Activated CD8-positive, alpha-beta memory T cell treated with anti-CD3 and anti-CD28 coated beads, Interleukin-2, amount 10 ng/mL, durations not matched to agents 7 days and 5 days (primary cell): ENCODE data around the gene PDZD4. TPM values are rescaled to one million over a fixed set of nuclear protein-coding genes. Genes with fewer than 3 reads are reported as not detected.

Experiments
- ATAC-seq: fragments of 150-1000 bp; cut with Tn5 transposase; one replicate; pipeline ENCODE4 v1.10.0; 2021; ENCODE audit warnings: moderate library complexity
- CTCF ChIA-PET: fragments of 350-600 bp; sonication (Branson Sonifier 250); formaldehyde crosslinking; loops from one replicate; lab custom pipeline; 2021; ENCODE audit warnings: antibody characterized with exemption; lab: Charles Lee
- DNase-seq: peaks from one replicate; pipeline ENCODE4 v3.0.0-alpha.2; 2020
- H3K27ac Mint-ChIP-seq: one replicate; pipeline ENCODE4 v1.8.0; 2021; ENCODE audit warnings: mild to moderate bottlenecking, mixed read lengths
- H3K27me3 Mint-ChIP-seq: one replicate; pipeline ENCODE4 v1.8.0; 2021; ENCODE audit warnings: mixed read lengths
- H3K36me3 Mint-ChIP-seq: one replicate; pipeline ENCODE4 v1.8.0; 2021; ENCODE audit warnings: mild to moderate bottlenecking, mixed read lengths
- H3K4me1 Mint-ChIP-seq: one replicate; pipeline ENCODE4 v1.8.0; 2021; ENCODE audit warnings: mixed read lengths
- H3K4me3 Mint-ChIP-seq: one replicate; pipeline ENCODE4 v1.8.0; 2021; ENCODE audit warnings: mild to moderate bottlenecking, moderate library complexity, mixed read lengths
- H3K9me3 Mint-ChIP-seq: one replicate; pipeline ENCODE4 v1.8.0; 2022; ENCODE audit warnings: low read depth, mixed read lengths
- total RNA-seq, 2 experiments: library from RNA; stranded (reverse); gene quantifications; one replicate each; pipeline ENCODE4 v1.2.3, GENCODE V29; 2021

The PDZD4 gene
- total RNA-seq, 2 experiments from 2014 or later, result 0.07 to 0.12 TPM

DNA sequence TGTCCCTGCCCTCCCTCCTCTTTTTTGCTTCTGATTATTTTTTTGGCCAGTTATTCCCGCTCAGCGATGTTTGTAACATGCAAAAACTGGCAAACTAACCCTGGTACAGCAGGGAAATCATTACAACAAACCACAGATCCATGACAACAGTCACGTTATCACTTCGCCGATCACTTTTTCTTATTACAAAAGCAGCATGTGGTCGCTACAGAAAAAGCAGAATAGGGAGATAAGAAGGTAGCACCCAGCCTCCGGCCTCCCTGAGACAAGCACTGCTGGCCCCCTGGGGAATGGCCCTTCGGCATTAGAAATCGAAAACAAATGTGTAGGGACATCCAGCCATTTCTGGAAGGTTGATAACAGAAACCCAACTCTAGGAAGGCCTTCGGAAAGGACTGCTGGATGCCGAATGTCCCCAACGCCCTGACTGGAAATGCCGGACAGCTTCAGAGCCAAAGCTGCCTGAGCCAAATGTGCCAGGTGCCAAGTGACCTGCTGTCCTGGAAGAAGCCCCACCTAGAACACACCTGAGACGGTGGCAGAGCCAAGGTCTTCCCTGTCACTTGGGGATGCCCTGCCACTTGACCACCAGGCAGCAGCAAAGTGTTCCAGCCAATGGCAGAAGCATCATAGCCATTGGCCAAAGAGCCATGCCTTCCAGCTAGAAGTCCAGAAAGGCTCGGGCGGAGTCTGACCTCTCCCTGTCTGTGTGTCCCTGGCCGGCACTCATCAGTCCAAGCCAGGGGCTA lies 39.1 kb downstream of the PDZD4 start:
- no peak overlapping the region for H3K27ac Mint-ChIP-seq
- CTCF ChIA-PET, result no interaction called here
- ATAC-seq (no peak), DNase-seq (no peak)
- H3K4me1 Mint-ChIP-seq, result peaks cover 11% of the 10 kb centered on the region
- no peaks in the 10 kb centered on the region for H3K9me3 Mint-ChIP-seq
- H3K36me3 Mint-ChIP-seq, result peaks cover 3% of the 10 kb centered on the region
- H3K4me3 Mint-ChIP-seq, result no peak overlapping the region
- no peaks in the 10 kb centered on the region for H3K27me3 Mint-ChIP-seq

DNA sequence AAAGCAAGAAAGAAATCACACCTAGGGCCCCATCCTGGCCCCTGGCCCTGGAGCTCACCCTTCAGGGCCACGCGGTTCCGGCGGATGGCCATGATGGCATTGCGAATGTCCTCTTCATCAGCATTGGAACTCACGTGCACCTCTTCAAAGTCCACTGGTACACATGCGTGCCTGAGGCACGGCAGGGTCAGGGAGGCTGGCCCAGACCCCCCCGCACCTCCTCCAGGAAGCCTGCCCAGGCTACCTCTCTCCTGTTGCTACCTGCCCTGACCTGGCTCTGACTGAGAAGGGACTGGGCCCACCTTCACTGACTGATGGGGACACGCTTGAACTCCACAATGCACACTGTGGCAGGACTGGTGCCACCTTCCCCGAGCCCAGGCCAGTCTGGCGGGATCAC lies 40.7 kb downstream of the PDZD4 start:
- Mint-ChIP-seq H3K4me3 (no peak overlapping the region), H3K27ac (no peak overlapping the region), H3K4me1 (peaks cover 6% of the 10 kb centered on the region), H3K36me3 (peaks cover 3% of the 10 kb centered on the region), H3K9me3 (no peaks in the 10 kb centered on the region), H3K27me3 (no peaks in the 10 kb centered on the region)
- DNase-seq, result no peak
- CTCF ChIA-PET, result no interaction called here
- no peak for ATAC-seq

DNA sequence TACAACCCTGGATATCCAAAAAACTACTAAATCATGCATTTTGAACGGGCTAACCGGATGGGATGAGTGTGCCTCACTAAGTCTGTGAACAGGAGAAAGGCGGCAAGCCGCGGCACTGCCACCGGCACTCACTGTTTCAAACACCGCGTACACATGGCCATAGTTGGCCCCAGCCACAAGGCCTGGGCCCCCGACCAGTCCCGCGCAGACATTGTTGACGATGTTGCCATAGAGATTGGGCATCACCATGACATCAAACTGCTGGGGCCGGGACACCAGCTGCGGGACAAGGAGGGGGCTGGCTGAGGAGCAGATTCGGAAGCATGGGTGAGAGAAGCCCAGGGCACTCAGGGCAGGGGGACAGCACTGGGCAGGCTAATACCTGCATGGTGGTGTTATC lies 43.7 kb downstream of the PDZD4 start:
- no peak for ATAC-seq
- Mint-ChIP-seq H3K4me3 (no peak overlapping the region), H3K27me3 (no peaks in the 10 kb centered on the region), H3K9me3 (no peaks in the 10 kb centered on the region), H3K4me1 (no peaks in the 10 kb centered on the region), H3K36me3 (peaks cover 2% of the 10 kb centered on the region), H3K27ac (no peak overlapping the region)
- CTCF ChIA-PET, result no interaction called here
- no peak for DNase-seq

DNA sequence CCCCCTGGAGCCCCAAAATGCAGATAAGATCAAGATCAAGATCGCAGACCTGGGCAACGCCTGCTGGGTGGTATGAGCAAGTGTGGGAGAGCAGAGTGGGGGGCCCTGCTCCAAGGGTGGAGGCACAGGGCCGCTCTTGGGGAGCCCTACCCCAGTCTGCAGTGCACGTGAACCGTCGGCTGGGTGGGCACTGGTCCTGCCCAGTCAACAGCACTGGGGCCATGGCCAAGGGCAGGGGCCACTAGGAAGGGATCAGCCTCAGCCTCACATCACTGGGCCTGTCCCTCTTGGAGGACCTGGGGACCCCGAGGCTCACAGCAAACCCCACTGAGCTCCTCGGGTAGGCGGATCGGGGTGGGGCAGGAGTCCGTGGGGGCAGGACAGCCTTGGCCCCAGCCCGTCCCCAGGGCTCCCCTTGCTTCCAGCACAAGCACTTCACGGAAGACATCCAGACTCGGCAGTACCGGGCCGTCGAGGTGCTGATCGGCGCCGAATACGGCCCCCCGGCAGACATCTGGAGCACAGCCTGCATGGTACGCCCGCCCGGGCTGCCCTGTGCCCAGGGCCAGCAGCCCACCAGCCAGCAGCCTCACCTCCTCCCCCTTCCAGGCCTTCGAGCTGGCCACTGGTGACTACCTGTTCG lies 45.9 kb downstream of the PDZD4 start:
- Mint-ChIP-seq H3K27me3 (peaks cover 8% of the 10 kb centered on the region), H3K9me3 (no peaks in the 10 kb centered on the region), H3K36me3 (peaks cover 2% of the 10 kb centered on the region), H3K4me1 (no peaks in the 10 kb centered on the region), H3K27ac (no peak overlapping the region), H3K4me3 (no peak overlapping the region)
- DNase-seq (no peak), ATAC-seq (no peak)
- CTCF ChIA-PET, result no interaction called here

DNA sequence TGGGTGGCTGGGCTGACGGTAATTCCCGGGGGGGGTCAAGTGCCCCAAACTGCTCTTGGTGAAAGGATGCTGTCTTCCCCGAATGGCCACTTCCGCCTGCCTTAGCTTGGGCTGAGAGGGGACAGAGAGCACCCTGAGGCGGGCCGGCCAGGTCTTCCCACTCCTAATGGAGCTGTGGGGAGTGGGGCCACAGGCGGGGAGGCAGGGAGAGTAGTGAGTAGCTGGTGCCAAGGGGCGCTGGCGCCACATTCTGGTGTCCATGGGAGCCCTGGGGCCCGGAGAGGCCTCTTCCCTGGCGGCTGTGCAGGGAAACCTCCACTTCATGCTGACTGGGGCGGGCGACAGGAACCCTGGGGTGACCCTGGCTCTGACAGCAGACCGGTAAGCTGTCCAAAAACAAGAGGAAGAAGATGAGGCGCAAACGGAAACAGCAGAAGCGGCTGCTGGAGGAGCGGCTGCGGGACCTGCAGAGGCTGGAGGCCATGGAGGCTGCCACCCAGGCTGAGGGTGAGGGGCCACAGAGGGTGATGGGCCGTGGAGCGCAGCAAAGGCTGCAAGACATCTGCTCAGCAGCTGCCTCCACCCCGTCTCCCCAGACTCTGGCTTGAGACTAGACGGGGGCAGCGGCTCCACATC lies 46.8 kb downstream of the PDZD4 start:
- H3K27ac Mint-ChIP-seq, result no peak overlapping the region
- DNase-seq (no peak), ATAC-seq (no peak)
- CTCF ChIA-PET, result no interaction called here
- H3K9me3 Mint-ChIP-seq, result no peaks in the 10 kb centered on the region
- peaks cover 8% of the 10 kb centered on the region for H3K27me3 Mint-ChIP-seq
- H3K4me1 Mint-ChIP-seq, result no peaks in the 10 kb centered on the region
- H3K4me3 Mint-ChIP-seq, result no peak overlapping the region
- peaks cover 2% of the 10 kb centered on the region for H3K36me3 Mint-ChIP-seq

DNA sequence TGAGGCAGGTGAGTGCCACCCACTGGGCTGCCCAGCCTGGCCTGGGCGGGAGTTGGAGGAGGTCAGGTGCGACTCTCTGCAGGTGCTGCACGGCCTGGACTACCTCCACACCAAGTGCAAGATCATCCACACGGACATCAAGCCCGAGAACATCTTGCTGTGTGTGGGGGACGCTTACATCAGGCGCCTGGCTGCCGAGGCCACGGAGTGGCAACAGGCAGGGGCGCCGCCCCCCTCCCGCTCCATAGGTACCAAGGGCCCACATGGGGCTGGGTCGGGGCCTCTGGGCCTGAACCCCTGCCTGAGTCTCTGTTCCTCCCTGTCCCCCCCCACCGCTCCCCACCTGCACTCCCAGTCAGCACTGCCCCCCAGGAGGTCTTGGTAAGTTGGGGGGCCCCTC lies 47.5 kb downstream of the PDZD4 start:
- Mint-ChIP-seq H3K36me3 (peaks cover 2% of the 10 kb centered on the region), H3K27me3 (peaks cover 8% of the 10 kb centered on the region), H3K4me1 (no peaks in the 10 kb centered on the region)

DNA sequence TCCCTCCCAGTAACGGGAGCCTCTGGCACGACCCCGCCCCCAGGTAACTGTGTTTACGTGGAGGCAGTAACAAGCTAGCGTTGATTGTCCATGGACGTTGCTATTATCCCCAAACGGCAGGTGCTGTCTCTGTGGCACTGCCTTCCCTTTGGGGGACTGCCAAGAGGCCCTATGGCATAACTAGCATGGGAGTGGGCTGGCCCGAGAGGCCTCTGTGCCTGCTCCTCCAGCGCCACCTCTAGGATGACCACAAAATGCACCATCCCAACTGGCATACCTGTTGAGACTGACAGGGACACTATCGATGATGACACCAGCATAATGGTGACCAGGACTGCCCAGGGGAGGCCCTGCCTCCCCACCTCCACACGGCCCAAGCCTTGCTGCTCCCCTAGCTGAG lies 48.0 kb downstream of the PDZD4 start:
- no peak for DNase-seq
- Mint-ChIP-seq H3K9me3 (no peaks in the 10 kb centered on the region), H3K27me3 (peaks cover 8% of the 10 kb centered on the region), H3K27ac (no peak overlapping the region), H3K4me3 (no peak overlapping the region), H3K4me1 (no peaks in the 10 kb centered on the region), H3K36me3 (peaks cover 2% of the 10 kb centered on the region)
- CTCF ChIA-PET, result no interaction called here
- no peak for ATAC-seq

More for the DNA sequence above, 47.5 kb downstream of the PDZD4 start:
- H3K4me3 Mint-ChIP-seq, result no peak overlapping the region
- no peak for DNase-seq
- H3K27ac Mint-ChIP-seq, result no peak overlapping the region
- no peak for ATAC-seq
- CTCF ChIA-PET, result no interaction called here
- no peaks in the 10 kb centered on the region for H3K9me3 Mint-ChIP-seq

DNA sequence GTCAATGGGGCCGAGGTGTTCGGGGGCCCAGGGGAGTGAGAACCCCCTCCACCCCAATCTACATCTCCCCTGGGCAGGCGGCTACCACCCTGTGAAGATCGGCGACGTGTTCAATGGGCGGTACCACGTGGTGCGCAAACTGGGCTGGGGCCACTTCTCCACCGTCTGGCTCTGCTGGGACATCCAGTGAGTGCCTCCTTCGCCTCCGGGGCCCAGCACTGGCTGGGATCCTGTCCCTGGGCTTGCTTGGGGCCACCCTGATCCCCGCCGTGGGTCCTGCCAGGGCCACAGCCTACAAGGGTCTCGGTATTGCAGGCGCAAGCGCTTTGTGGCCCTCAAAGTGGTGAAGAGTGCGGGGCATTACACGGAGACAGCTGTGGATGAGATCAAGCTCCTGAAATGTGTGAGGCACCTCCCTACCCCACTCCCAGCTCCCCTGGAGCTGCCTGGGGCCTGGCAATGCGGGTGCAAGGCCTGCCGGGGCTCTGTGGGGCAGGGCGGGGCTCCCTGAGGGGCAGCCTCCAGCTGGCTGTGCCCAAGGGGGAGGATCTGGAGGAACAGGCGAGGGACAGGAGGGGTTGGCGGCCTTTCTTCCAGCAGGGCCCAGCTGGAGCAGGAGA lies 48.8 kb downstream of the PDZD4 start:
- H3K36me3 Mint-ChIP-seq, result peaks cover 2% of the 10 kb centered on the region
- peaks cover 8% of the 10 kb centered on the region for H3K27me3 Mint-ChIP-seq
- DNase-seq, result no peak
- no peaks in the 10 kb centered on the region for H3K4me1 Mint-ChIP-seq
- H3K4me3 Mint-ChIP-seq, result no peak overlapping the region
- no peak for ATAC-seq
- H3K9me3 Mint-ChIP-seq, result no peaks in the 10 kb centered on the region
- no peak overlapping the region for H3K27ac Mint-ChIP-seq
- CTCF ChIA-PET, result interaction anchor here (0.9 kb wide), 1 partner anchor 18 kb away, joined by 3 read pairs; no protein-coding TSS in a partner anchor

DNA sequence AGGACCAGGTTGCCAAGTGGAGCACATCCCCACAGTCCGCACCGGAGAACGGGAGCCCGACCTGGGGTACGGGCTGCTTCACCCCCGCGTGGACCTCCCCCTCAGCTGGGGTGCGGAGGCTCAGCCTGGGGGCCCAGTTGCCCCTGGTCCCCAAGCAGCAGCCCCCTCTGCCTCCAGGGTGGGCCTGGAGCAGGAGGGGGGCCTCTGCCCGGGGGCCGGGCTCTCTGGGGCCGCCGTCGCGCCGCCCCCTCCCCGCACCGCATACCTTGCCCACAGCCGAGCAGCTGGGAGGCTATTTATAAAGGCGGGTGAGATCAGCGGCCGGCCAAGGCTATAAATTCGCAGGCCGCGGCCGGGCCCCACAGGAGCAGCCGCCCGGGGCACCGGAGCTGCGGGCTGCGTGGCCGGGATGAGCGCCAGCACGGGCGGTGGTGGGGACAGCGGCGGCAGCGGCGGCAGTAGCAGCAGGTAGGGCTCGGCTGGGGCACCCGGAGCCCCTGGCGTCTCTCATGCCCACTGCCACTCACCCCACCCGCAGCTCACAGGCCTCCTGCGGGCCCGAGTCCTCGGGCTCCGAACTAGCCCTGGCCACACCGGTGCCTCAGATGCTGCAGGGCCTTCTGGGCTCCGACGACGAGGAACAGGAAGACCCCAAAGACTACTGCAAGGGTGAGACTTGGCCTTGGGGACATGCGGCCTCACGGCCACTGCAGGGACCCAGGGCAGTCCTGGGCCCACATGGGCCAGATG lies 49.5 kb downstream of the PDZD4 start, which contains the start of gene SRPK3:
TSS of gene SRPK3 (plus strand) at position 364 of the 750 bp plus-strand sequence. CDS start at position 410, 46 bp downstream.
- Mint-ChIP-seq H3K9me3 (no peaks in the 10 kb centered on the region), H3K4me3 (no peak within 1 kb of the TSS), H3K27me3 (peaks cover 8% of the 10 kb centered on the region), H3K4me1 (no peaks in the 10 kb centered on the region), H3K27ac (no peak within 1 kb of the TSS), H3K36me3 (peaks cover 2% of the 10 kb centered on the region)
- CTCF ChIA-PET, result interaction anchor here (0.9 kb wide), 1 partner anchor 17 kb away, joined by 3 read pairs; no protein-coding TSS in a partner anchor
- DNase-seq (no peak), ATAC-seq (no peak)

DNA sequence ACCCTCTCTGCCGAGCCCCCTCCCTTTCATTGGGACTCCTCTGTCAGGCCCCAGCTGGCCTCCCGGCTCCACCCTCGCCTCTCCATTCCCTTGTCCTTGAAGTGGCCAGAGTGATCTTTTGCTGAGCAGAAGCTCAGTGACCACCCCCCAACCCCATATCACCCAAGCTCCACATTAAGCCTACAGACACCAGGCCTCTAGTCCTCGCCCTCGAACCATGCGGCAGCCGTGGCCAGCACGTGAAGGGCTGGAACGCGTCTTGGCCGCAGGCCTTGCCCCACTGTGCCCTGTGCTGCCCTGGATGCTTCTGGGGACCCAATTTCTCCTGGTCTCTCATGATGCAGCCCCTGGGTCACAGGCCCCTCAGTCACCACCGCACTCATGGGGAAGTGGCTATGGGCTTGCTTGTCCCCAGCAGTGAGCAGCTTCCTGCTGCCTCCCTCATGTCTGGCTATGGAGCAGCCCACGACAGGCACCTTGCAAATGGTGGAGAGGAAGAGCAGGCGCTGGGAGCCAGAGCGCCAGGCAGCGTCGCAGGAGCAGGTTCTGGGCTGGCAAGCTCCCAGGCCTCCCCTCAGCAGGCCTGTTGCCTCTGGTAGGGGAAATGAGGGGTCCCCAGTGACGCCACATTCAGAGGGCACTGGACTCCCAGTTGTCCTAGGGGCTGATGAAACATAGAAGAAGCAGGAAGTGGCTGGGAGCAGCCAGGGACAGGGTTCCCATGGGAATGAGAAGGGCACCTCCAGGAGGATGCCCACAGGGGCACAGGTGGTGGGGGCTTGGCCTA lies 50.3 kb downstream of the PDZD4 start:
- no peaks in the 10 kb centered on the region for H3K4me1 Mint-ChIP-seq

DNA sequence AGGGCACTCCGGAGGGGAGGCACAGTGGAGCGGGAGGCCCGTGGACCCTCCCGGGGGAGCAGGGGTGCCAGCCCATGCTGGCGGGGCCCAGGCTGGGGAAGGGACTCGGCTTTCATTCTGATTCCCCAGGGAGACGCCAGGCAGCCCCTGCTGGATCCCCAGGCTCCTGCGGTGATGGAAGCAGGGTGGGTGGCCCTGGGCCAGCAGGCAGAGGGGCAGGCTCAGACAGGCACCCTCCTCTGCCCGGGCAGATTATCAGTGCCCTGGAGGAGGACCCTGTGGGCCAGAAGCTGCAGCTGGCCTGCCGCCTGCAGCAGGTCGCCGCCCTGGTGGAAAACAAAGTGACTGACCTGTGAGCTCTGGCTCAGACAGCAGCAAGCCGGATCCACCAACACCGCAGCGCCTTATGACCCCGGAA lies 51.7 kb downstream of the PDZD4 start:
- Mint-ChIP-seq H3K9me3 (no peaks in the 10 kb centered on the region), H3K4me1 (no peaks in the 10 kb centered on the region), H3K36me3 (no peaks in the 10 kb centered on the region), H3K4me3 (no peak overlapping the region), H3K27ac (no peak overlapping the region), H3K27me3 (peaks cover 8% of the 10 kb centered on the region)
- ATAC-seq (no peak), DNase-seq (no peak)
- CTCF ChIA-PET, result interaction anchor here (2.2 kb wide), 1 partner anchor 16 kb away, joined by 9 read pairs; the partner anchor contains the start of genes IDH3G and SSR4

More for the DNA sequence above, 50.3 kb downstream of the PDZD4 start:
- no peaks in the 10 kb centered on the region for H3K36me3 Mint-ChIP-seq
- no peaks in the 10 kb centered on the region for H3K9me3 Mint-ChIP-seq
- DNase-seq, result no peak
- ATAC-seq, result no peak
- H3K27me3 Mint-ChIP-seq, result peaks cover 8% of the 10 kb centered on the region
- H3K27ac Mint-ChIP-seq, result no peak overlapping the region
- H3K4me3 Mint-ChIP-seq, result no peak overlapping the region
- CTCF ChIA-PET, result interaction anchor here (0.6 kb wide), 1 partner anchor 225 kb away, joined by 3 read pairs; no protein-coding TSS in a partner anchor

DNA sequence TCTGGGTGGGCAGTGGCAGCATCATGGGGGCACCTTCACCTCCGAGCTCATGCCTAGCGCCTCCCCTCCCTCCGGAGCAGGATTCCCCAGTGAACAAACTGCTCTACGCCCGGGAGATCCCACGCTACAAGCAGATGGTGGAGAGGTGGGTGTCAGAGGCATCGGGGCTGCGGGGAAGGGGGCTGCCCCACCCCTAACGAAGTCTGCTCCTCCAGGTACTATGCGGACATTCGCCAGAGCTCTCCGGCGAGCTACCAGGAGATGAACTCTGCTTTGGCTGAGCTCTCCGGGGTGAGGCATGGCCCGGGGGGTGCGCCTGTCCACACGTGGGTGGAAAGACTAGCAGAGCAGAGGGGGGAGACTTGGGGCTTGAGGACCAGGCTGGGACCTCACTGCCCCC lies 52.2 kb downstream of the PDZD4 start:
- Mint-ChIP-seq H3K9me3 (no peaks in the 10 kb centered on the region), H3K27me3 (peaks cover 8% of the 10 kb centered on the region), H3K36me3 (no peaks in the 10 kb centered on the region), H3K4me3 (no peak overlapping the region), H3K4me1 (no peaks in the 10 kb centered on the region), H3K27ac (no peak overlapping the region)
- DNase-seq, result no peak
- CTCF ChIA-PET, result interaction anchor here (0.5 to 2.2 kb wide), 2 partner anchors 16 to 215 kb away, joined by 4 to 9 read pairs; partner anchors contain the start of genes IDH3G and SSR4
- no peak for ATAC-seq
